Stimulated activated CD8-positive, alpha-beta memory T cell treated with anti-CD3 and anti-CD28 coated beads, Interleukin-12 subunit alpha, Interleukin-12 subunit beta, amount 100 ng/mL, for 4 hours (primary cell): Measurements from ENCODE around the gene ADM5.
A peak's percentile ranks its signal among the peaks of the same experiment; 100 is the strongest.

Source experiments
- DNase-seq: peaks from one replicate; pipeline ENCODE4 v3.0.0-alpha.2; 2020; ENCODE audit warnings: low read depth

ADM5 gene

DNA sequence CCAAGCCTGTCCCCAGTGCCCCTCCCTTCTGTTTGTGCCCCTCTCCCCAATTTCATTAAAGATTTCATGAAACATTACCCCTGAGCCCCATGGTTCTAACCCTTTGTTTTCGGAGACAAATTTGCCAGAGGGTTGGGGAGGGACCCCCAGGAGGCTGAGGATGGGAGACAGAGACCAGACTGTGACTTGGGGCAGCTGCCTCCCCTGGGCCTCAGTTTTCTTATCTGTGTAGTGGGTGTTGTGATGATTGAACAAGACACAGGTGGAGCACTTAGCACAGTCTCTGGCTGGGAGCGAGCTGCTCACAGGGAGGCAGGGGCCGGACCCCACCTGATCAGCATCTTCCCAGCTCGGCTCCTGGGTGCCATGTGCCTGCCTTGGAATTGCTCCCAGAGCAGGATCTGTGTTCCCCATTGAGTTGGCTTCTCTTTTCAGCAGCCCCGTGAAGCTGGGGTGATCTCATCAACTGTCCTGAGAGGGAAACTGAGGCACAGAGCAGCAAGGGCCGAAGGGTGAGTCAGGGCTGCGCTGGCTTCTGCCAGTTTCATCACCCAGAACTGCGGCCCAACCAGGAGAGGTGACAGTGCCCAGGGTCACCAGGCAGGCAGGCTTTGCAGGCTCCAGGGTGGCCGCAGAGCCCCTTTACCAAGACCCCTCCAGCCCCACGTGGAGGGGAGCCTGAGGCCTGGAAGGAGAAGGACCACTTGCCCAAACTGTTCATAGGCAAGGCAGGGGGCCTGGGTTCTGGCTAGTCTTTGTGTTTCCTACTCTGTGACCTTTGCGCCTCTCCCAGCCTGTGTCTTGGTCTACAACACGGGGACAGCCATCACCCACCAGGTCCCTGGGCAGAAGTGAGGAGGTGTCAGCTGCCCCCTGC, 30.6 kb upstream of the ADM5 start:
- no peak for DNase-seq

DNA sequence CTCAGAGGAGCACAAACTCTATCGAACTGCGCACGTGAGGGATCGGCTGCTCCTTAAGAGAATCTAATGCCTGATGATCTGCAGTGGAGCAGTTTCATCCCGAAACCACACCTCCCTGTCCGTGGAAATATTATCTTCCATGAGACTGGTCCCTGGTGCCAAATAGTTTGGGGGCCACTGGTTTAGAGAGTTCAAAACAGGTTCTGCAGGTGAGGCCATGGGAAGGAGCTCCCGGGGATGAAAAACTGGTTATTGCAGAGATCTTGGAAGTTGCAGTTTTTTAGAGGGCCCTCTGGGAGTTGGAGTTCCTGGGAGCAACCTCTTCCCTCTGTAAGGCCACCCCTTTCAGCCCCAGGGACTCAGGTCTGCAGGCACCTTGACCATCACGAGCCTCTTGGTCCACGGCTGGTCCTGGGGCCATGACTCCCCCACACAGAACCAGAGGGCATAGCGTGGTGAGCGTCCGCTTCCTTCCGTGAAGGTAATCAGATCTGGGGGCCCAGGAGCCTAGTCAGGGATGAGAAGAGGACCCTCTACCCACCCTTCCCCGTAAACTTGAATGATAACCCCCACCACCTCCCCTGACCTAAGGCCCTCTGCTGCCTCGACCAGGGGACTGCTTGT, 28.9 kb upstream of the ADM5 start:
- DNase-seq: no peak

DNA sequence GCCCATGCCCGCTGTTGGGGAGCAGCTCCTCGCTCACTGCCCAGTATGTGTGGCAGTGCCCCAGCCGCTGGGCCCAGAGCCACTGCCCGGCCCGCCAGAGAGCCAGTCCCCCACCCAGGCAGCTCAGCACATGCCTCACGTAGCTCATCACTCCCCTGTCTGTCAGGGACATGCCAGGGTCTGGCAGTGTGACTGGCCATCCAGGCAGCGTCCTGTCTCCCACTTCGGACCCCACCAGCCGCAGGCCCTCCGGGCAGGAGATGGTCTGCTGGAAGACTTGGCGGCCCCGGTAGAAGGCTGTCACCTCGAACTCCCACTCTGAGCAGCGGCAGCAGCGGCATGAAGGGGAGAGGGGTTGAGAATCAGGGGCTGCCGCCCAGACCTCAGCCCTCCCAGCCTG, 27.4 kb upstream of the ADM5 start:
- no peak for DNase-seq

DNA sequence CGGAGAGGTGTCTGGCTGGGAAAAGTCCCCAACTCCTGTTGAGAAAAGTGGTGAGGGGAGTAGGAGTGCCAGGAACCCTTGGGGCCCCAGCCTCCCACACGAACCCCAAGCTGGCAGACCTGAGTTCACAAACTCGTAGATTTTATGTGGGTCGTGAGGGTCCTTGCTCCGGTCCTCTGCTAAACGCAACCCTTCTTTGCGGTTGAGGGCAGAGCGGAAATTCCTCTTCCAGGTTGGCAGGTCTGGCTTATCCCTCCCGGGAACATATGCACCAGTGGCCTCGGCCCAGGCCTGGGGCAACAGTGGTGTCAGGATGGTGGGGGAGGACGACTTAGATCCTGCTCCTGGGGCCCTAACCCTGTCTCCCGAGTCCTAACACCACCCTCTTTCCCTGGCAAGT, 26.2 kb upstream of the ADM5 start:
- DNase-seq: no peak

DNA sequence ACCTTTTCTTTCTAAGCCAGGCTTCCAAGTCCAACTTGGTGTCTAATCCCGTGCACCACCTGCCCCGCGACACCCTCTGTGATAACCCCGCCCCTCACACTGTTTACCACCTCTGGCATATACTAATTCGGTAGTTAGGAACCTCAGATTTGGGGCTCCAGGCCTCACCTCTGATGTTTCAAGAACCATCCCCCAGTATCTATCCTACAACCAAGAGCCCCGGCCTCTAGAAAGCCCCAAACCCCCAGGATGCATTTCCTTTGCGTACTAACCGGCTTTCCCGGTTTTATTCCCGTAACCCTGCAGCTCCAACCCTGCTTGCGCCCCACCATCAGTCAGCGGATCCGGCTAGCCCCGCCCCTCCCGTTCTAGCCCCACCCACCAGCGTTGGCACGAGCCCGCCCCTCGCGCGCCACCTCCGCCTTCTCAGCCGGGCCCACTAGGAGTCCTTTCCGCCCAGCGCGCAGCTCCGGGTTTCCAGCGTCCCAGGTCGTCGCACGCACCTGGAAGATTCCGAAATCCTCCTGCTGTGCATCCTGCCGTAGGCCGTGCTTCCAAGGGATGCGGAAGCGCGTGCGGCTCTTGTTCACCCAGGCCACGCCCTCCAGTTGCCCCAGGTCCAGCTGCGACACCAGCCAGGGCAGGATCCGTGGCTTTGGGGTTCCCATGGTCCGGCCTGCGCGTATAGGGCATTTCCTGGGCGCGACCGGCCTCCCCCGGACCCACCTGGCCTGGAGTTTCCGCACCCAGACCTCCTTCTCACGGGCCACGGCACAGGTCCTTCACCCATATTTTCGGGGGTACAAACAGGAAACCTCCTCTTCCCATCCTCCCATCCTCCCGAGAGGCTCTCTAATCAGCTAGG, 25.0 kb upstream of the ADM5 start:
- peak; percentile 79 for DNase-seq

DNA sequence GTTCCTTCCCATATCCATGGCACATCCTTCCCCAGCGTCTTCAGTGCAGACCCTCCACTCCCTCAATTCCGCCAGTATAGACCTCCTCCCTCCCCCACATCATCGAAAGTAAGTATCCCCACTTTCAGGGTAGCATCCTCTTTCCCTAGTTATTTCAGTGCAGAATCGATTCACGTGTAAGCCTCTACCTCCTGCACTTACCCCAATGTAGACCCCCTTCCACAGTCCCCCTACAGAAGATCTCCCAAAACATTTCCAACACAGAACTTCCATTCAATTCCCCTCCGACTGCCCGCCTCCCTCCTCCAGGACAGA, 24.4 kb upstream of the ADM5 start:
- no peak for DNase-seq

DNA sequence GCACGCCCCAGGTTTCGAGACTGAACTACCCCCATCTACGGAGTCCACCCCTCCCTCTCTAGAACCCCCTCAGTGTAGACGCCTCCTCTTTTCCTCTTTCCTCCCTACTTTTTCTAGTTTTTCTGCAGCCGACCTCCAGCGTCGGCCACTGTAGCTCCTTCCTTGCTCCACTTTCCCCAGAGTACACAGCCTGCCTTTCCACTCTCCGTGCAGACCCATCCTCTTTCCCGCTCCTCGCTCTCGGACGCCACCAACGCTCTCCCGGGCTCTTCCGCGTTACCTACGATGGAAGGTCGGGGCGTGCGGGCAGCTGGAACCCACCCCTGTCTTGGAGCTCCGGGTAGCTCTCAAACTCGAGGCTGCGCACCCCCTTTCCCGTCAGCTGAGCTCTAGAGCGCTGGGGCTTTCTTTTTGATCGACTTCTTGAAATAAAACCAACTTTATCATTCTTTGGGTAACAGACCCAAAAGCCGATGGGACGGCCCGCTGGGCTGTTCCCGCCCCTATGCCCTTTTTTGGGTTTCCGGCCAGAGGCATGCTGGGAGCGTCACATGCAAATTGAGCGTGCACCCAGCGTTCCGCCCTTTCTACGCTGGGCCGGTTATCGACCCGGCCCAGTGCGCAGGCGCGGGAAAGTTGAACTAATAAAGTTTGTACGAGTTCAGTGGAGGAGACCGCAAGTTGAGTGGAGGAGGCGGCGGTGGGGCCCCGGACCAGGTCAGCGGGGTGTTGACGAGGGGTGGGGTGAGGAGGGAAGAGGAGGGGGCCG, 23.9 kb upstream of the ADM5 start, which contains the start of the genes BCL2L12 and IRF3:
BCL2L12 (plus strand) TSS at position 583 of the 769 bp plus-strand sequence. CDS start 760 bp downstream, outside the sequence.
IRF3 (minus strand) TSS at position 507 of the 769 bp plus-strand sequence. CDS start 1,019 bp downstream, outside the sequence.
- DNase-seq: peak; percentile 97

DNA sequence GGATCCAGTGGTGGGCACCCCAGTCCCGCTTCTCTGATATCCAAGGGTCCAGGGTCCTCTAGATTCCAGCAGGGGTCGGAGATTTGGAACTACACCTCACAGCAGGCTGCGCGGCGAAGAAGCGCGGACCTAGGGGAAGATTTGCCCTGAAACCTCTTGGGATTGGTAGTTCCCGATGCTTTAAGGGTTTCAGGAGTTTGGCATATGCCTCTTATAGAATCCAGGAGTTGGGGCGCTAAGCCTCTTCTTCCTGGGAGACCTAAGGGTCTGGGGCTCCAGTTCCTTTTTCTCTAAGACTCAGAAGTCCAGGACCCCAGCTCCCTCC, 23.3 kb upstream of the ADM5 start:
- no peak for DNase-seq

DNA sequence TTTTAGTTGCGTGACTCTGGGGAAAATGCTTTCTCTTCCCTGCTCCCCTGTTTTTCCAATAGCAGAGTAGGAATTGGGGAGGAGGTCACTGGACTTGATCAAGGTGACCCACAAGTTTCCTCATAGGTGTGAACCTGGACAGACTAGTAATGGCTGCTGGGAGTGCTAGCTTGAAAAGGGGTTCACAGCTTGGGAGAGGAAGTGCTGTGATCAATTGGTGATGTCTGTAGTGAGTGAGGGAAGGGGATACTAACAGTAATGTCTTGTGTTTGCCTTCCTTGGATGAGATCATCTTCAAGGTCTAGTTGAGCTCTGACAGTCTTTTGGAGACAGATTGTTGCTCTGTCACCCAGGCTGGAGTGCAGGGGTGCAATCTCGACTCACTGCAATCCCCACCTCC, 21.9 kb upstream of the ADM5 start:
- no peak for DNase-seq

DNA sequence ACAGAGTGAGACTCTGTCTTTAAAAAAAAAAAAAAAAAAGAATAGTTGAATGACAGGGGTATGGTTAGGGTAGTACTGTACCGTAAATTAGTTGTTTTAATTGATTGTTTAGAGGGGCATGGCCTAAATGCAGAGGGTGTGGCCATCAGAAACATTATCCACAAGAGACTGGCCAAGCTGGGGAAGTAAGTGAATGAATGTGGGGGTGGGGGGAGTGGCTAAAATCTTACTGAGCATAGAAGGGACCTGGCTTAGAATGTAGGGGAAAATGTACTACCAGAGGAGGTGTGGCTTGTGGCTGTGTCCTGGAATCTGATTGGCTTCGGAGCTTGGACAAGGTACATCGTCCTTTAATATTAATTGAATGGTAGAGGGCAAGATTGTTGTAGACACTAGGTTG, 19.9 kb upstream of the ADM5 start:
- no peak for DNase-seq

DNA sequence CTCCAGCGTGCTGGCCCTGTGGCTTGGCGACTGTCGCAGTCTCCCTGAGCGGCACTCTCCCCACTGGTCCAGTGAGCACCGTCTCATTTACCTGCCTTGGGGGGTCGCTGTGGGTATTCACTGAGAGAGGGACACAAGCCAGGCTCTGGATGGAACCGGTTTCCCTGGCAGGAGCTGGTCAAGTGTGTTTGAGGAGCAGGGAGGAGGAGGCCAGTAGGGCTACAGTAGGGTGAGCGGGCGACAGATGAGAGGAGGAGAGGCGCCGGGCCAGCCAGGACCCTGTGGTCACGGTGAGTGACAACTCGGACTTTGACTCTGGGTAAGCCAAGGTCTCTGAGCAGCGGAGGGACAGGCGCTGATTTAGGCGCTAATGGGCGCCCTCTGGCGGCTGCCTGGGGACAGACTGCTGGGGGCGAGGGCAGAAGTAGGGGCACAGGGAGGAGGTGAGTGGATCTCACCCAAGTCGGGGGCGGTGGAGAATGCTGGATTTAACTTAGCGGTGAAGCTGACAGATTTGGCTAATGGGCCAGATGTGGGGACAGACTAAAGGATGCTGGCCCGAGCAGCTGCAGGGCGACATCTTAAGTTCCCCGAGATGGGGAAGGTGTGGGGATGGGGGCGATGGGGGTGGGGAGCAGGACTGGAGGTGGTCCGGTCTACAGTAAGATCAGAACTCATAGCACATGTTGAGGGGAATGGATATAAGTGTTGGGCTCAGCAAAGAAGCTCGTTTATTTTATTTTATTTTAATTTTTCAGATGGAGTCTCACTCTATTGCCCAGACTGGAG, 17.1 kb upstream of the ADM5 start:
- peak; percentile 50 for DNase-seq

DNA sequence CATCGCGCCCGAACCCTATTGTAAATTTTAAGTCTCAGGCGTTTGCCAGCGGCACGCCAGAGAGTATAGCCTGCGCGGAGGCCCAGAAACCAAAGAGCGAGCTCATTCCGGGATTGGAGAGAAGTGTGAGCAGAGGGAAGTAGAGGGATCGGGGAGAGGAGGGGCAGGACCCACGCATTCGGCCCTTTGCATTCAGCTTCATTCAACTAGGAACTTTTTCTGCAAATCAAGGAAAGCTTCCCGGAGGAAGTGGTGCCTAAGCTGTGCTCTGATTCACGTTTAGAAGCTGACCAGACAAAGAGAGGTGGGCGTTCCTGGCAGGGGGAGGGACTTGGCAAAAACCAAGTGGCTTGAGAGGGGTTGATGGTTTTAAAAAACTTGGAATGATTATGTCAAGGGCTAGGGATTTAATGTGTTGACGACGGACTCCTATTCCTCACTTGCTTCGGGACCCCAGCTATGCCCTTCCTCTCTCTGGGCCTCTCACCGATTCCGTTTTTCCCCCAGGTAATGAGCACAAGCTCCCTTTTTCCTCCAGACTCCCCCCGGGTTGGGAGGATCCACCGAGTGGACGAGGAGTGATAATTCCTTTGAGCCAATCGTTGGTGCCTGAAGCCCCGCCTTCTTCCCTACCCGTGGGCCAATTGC, 13.1 kb upstream of the ADM5 start:
- DNase-seq: no peak

DNA sequence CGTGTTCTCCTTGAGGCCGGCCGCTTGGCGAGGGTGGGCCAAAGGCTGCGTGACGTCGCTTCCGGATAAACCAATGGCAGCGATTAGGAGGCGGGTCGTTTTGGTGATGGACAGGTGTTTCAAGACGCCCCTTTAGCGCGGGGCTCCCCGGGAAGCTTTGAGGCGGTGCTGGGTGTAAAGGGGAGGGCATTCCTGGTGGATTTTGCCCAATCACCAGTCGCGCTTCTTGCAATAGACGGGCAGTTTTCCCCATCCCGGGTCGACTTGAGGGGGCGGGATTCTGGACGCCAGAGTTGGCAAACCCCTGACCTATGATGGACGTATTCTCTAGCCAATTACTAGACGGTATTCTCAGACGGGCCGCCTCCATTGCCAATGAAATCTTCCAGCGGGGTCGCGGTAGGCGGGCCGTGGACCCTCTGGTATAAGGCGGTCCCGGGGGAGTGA, 12.6 kb upstream of the ADM5 start:
- peak; percentile 95 for DNase-seq

DNA sequence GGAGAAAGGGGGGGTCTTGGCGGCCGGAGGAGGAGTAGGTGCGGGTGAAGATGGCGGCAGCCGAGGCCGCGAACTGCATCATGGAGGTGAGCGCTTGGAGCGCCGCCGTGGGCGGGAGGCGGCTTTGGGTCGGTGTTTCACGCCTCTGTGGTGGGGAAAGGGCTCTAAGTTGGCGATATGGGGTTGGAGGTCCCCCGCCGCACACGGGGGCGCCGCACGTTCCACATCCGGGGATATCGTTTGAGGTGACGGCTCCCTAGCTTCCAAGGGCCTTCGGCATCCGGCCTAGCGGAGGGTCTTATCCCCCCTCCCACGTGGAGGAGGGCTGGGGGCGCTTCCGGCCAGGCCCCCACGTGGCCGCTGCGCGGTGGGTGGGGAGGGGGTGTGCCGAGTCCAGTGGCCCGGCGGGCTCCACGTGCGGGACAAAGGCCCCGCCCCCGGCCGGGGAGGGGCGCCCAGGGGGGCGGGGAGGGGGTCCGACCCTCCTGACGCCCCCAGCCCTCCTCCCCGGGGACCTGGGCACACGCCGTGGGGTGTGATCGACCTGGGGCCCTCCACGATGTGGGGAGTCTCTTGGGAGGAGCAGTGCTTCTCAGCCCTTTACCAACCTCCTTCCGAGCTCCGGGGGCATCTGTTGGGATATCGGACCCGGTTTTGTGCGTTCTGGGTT, 12.0 kb upstream of the ADM5 start, which contains the start of gene PRMT1:
PRMT1 (plus strand) TSS at position 41 of the 670 bp plus-strand sequence; CDS start at position 51, 10 bp downstream.
- DNase-seq: peak; percentile 37

DNA sequence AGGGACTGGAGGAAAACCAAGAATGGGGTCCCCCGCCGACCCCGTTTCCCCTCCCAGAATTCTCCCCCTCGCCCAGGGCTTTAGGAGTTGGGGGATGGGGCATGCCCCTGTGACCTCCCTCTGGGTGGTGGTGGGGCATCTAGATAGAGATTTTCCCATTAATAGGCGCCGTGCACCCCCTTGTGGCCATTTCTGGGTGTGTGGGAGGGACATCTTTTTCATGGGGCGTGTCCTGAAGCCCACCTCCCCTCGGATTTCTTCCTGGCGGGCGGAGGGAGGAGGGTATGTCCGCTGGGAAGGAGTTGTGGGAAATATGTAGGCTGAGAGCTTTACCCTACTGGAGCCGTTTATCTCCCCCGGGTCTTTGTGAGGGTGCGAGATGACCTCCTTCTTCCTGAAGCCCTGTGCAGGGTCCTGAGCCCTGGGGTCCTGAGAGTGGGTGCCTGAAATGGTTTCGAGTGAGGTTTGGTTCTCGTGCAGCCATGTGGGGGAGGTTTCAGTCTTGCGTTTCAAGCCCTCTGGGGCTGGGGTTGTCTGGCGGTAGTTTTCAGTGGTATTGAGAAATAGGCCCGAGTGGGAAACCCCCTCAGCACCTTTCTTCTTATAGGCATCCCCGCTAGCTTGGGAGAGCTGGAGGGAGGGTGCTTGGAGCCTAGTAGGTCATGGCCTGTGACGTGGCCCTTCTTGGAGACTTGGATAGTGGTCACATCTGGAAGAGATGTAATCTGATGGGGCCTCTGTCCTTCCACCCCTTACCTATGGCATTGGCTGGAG, 11.3 kb upstream of the ADM5 start:
- peak; percentile 60 for DNase-seq

DNA sequence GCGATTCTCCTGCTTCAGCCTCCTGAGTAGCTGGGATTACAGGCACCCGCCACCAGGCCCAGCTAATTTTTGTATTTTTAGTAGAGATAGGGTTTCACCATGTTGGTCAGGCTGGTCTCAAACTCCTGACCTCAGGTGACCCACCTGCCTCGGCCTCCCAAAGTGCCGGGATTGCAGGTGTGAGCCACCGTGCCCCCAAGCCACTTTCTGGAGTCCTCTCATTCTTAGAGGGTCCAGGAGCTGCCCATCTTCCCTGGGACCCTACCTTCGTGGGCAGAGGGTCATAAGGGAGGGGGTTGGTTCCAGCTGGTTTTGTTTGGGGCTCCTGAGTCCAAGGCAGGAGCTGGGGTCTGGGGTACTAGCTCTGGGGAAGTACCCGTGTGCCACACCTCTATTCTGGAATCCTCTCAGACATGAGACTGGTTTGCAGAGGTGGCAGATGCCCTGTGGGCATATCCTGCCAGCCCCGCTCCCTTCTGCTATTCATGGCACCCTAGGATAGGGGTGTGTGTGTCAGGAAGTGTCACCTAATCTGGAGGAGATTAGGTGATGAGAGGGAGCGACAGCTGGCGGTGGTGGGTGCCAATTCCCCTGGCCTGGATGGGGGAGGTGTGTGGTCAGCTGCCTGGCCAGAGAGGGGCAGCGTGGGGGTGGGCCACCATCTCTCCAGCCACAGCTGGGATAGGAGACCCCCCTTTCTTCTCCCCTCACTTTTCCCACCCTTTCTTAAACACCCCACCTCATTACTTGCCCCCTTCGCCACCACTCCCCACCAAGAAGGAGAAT, 10.2 kb upstream of the ADM5 start:
- DNase-seq: no peak

DNA sequence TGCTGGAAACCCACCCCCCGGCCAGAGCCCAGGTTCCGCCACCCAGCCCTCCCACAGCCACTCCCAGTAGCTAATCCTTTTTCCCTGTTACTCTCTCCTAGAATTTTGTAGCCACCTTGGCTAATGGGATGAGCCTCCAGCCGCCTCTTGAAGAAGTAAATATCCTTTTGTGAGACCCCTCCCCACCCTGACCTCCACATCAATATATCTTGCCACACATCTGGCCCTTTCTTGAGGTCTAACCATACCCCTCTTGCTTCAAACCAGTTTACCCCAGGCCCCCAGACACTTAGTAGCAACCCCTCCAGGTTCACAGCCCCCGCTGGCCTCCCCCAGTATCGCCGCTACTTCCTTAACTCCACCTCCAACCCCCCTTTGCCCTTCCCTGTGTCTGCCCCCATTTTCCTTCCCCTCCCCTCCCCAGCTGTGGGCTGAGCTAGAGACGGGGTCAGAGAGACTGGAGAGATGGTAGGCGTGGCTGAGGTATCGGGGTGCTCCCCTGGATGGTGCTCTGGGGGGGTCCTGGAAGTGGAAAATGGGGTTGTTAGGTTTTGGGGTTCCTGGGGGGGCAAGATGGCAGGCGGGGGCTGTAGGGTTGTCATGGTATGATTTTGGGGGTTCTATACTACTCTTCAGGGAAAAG, 9.5 kb upstream of the ADM5 start:
- DNase-seq: no peak
